Fibroblast of villous mesenchyme (primary cell): ENCODE results near the gene ASCL3. TPM values are rescaled to one million over a fixed set of nuclear protein-coding genes. Genes with fewer than 3 reads are reported as not detected.

Source experiments
- DNase-seq: peaks from one replicate; pipeline ENCODE4 v3.0.0-alpha.2; 2010; ENCODE audit warnings: low read depth
- H3K4me3 ChIP-seq: 2 replicates; pipeline ENCODE4 v1.5.1; 2011; ENCODE audit warnings: low read depth, mild to moderate bottlenecking, low read length
- CTCF ChIP-seq: IDR thresholded peaks from 2 replicates; pipeline ENCODE4 v1.5.1; 2012; ENCODE audit warnings: low read depth, mild to moderate bottlenecking, low read length; ENCODE audit not compliant: insufficient read depth
- total RNA-seq: library from RNA; depleted of rRNA; stranded (reverse); fragments of >200 nt; gene quantifications from 2 replicates; pipeline ENCODE4 v1.2.3, GENCODE V29; 2012

ASCL3 gene
- total RNA-seq, 1 donor: not detected

DNA sequence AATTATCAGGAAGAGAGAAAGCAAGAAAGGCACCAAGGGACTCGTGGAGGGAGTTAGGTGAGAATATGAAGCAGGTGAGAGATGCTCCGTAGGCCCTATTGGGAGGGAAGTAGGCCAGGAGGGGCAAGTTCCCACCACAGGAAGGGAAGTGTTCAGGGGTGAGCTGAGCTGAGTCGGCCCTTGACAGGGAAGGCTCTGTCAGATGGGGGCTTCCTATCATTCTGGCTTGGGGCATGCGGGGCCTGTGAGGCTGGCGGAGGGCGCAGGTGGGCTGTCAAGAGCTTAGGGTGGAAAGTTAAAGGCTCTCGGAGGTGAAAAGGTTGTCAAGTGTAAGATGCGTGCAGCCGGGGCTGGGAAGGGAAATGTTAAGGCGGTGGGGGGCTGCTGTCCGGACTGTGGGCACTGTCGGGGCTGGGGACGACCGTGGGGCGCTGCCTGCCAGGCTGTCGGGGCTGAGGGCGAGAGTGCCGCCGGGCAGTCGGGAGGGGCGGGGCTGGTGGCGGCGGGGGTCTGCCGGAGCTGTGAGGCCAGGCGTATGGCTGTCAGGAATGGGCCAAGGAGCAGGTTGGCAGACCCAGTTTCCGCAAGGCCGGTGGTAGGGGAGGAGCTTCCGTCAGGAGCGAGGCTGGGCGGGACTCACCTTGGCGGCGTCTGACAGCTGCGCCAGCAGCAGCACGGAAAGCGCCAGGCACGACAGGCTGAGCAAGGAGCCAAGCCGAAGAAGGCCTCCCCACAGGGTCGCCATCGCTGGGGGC lies 20.9 kb upstream of the ASCL3 start:
- peak overlapping the region; percentile 95 for H3K4me3 ChIP-seq
- no peak for TF ChIP-seq CTCF
- no peak for DNase-seq

DNA sequence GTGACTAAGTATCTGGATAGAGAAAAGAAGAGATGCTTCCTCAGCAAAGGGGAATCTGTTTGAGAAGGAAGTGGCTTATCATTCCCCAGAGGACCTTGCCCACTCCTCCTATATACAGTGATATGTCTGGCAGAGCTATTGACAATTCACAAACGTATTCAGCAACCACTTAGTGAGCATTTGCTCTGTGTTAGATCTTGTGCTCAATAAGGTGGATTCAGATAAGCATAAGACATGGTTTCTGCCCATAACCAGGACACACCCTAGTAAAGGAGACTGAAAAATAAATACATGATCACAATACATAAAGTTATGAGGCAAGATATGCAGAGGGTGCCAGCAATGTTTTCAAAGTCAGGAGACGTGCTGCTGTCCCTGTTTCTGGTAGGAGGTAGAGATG lies 20.0 kb upstream of the ASCL3 start:
- H3K4me3 ChIP-seq: peak overlapping the region; percentile 95
- TF ChIP-seq CTCF: no peak
- peak; percentile 2 for DNase-seq

DNA sequence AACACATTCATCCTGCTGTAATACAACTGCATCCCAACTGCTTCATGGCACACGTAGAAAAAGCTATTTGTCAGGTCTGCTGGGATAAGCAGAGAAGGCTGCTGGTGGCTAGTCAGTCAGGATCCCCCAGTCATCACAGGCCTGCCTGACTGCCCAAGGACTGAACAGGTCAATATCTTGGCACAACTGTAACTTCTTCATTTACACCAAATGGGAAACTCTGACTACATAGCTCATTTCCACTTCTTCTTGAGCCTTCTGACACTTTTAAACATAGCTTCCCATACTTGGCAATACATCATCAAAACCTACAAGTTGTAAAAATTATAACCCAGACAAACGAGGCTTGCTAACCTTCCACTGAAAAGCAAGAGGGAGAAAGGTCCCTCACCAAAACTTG lies 18.6 kb upstream of the ASCL3 start:
- no peak for TF ChIP-seq CTCF
- H3K4me3 ChIP-seq: no peak overlapping the region
- DNase-seq: no peak

GRCh38 chr11:8959546-8960166 lies 16.8 kb upstream of the ASCL3 start:
- H3K4me3 ChIP-seq: no peak overlapping the region
- TF ChIP-seq CTCF: peak; percentile 72

GRCh38 chr11:8956860-8957259 lies 14.0 kb upstream of the ASCL3 start:
- H3K4me3 ChIP-seq: no peak overlapping the region
- no peak for TF ChIP-seq CTCF
- no peak for DNase-seq

More at GRCh38 chr11:8959546-8960166, 16.8 kb upstream of the ASCL3 start:
- peak; percentile 90 for DNase-seq

DNA sequence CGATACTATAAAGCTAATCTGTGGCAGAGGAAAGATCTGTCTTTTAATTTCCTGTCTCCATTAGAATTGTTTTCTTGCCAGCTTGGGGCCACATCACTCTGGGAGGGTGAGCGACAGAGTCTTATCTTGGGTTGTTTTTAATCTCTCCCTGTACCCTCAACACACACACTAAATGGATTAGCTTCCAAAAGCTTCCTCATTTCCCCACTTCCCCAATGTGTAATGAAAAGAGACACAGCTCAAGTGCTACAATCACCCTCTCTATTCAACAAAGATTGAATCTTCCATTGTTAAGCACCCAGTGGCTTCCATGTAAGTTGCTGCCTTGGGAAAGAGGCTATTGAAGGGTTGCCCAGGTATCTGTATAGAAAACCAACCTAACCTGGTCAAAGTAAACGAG lies 6.1 kb upstream of the ASCL3 start:
- H3K4me3 ChIP-seq: no peak overlapping the region
- DNase-seq: no peak
- no peak for TF ChIP-seq CTCF
